ENCODE results near the gene KATNBL1. TPM values are rescaled to one million over a fixed set of nuclear protein-coding genes. Genes with fewer than 3 reads are reported as not detected.

Gene KATNBL1
- total and polyA plus RNA-seq, 9 of the 15 experiments (the other 6 are each of a cell fraction or from before 2014, with no cell fraction given): 6.6 to 46.0 (median 24.0) TPM

DNA sequence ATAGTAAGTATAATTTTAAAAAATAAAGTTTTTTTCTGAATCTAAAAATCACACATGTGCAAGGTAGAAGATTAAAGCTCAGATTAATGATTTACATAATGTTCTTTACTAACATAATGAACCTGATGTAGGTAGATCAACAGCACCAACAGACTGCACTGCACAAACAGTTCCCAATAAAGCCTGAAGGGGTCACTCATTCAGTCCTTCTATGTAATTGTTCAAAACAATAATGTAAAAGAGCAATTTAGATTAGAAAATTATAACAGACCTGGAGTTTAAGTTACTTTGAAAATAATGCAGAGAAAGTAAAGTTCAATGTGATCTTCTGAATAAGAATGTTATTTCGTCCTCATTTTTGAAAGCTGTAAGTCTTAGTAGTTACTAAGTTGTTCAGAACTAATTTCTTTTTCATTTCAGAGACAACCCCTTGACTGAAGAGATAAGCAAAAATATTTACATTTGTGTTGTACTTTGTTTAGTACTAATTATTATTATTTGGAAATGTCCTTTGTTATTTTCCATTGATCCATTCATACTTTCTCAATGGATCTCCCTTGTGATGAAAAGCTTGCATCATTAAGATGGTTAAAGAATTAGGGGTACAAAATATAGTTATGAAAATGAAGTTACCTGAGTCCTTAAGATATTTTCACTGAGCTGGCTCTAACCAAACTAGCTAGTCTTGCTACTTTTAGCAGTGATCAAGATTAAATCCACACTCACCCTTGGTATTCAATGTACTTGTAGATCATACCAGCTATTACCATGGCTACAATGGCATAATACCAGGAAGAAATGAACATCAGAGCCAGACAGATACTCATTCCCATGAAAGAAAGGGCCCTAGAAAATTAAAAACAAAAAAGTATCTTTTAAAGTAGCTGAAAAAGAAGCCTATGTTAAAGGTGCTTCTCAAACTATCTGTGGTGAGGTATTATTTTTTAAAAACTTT, 31.8 kb upstream of the KATNBL1 start (continued):
- no peak for TF ChIP-seq ZBTB17 (CRISPR knock-in tag; IDR thresholded peaks at IDR 0.05)
- no peak for TF ChIP-seq ILK (tag; IDR thresholded peaks at IDR 0.05; ENCODE audit: borderline replicate concordance, low read depth)
- no peak for TF ChIP-seq TRIM24 (IDR thresholded peaks at IDR 0.05)
- TF ChIP-seq BCOR (IDR thresholded peaks at IDR 0.05): no peak
- TF ChIP-seq SMC3 (conservative IDR thresholded peaks at IDR 0.05; ENCODE audit: insufficient read depth, low read depth, low read length): 0 out of 2 replicates have a peak, but pooled peaks have one; percentile 13
- TF ChIP-seq E2F3 (CRISPR knock-in tag; IDR thresholded peaks at IDR 0.05): no peak
- TF ChIP-seq ZNF140 (CRISPR knock-in tag; IDR thresholded peaks at IDR 0.05): no peak
- no peak for TF ChIP-seq ZNF561 (CRISPR knock-in tag; conservative IDR thresholded peaks at IDR 0.05)
- TF ChIP-seq SFPQ (IDR thresholded peaks at IDR 0.05; ENCODE audit: low read depth, low read length): no peak
- peak; percentile 63 to 65 for TF ChIP-seq RAD21 (CRISPR knock-in tag; conservative IDR thresholded peaks at IDR 0.05 in 1 of 2, IDR thresholded peaks at IDR 0.05 in 1 of 2)
- TF ChIP-seq RBM34 (IDR thresholded peaks at IDR 0.05; ENCODE audit: borderline replicate concordance, insufficient read depth, low read length): no peak
- TF ChIP-seq, protein P1, sequence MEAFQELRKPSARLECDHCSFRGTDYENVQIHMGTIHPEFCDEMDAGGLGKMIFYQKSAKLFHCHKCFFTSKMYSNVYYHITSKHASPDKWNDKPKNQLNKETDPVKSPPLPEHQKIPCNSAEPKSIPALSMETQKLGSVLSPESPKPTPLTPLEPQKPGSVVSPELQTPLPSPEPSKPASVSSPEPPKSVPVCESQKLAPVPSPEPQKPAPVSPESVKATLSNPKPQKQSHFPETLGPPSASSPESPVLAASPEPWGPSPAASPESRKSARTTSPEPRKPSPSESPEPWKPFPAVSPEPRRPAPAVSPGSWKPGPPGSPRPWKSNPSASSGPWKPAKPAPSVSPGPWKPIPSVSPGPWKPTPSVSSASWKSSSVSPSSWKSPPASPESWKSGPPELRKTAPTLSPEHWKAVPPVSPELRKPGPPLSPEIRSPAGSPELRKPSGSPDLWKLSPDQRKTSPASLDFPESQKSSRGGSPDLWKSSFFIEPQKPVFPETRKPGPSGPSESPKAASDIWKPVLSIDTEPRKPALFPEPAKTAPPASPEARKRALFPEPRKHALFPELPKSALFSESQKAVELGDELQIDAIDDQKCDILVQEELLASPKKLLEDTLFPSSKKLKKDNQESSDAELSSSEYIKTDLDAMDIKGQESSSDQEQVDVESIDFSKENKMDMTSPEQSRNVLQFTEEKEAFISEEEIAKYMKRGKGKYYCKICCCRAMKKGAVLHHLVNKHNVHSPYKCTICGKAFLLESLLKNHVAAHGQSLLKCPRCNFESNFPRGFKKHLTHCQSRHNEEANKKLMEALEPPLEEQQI (IDR thresholded peaks at IDR 0.05): no peak
- TF ChIP-seq NR1H2 (CRISPR knock-in tag; IDR thresholded peaks at IDR 0.05): no peak

All from K562 (cell line).